Measurements from ENCODE around the gene TCOF1. TPM values are rescaled to one million over a fixed set of nuclear protein-coding genes. Genes with fewer than 3 reads are reported as not detected.

Gene TCOF1
- total and polyA plus RNA-seq, 2 donors (not counting 1 experiment from before 2014, with no cell fraction given), result 30.9 to 62.4 TPM

DNA sequence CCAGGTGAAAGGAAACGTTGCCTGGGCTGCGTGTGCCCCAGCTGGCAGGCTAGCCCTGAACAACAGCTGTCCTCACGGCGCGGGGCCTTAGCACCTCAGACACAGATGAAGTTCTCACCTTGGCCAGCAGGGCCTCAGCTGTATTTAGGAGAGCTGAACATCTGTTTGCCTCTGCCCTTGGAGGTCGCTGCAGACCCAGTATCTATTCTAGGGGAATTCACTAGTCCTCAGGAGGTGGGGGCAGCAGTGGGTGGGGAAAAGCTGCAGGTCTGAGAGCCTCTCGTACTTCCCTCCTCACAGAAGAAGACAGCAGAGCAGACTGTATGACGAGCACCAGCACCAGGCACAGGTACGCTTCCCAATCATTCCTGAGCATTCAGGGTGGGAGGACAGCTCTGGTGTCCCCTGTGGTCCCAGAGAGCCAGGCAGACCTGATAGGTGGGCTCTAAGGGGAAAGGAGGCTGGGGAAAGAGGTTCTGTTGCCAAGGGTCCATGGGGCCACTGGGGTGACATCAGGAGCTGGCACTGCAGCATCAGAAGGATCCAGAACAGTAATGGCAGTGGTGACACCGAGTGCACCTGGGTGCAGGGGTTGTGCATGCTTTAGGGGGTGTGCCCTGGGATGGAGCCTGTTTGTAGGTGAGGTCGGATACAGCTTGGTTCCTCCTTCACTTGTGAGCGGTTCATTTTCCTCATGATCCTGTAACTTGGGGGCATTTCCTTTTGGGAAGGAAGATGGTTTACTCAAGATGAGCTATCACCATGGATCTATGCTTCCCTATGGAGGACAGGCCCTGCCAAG is 41.4 kb downstream of the TCOF1 start:
- 59% methylated on average over 11 of the region's 12 CpGs for WGBS (ENCODE audit: insufficient coverage)
- Histone ChIP-seq H3K4me3 (ENCODE audit: control extremely low read depth in 1 of 5, extremely low read depth in 1 of 5, insufficient read depth in 1 of 5, low read depth in 2 of 5, low read length in 4 of 5) (no peak overlapping the region), H3K79me2 (ENCODE audit: control insufficient read depth, insufficient read depth, low read length) (no peaks in the 10 kb centered on the region), H2AFZ (ENCODE audit: insufficient read depth, low read depth, low read length, poor library complexity, severe bottlenecking) (no peak overlapping the region), H4K20me1 (ENCODE audit: control insufficient read depth, insufficient read depth, low read length, poor library complexity, severe bottlenecking) (peaks cover 87% of the 10 kb centered on the region), H3K27me3 (replicated peaks in 1 of 4; ENCODE audit: control extremely low read depth in 1 of 4, control insufficient read depth in 3 of 4, insufficient read depth in 4 of 4, low read length in 3 of 4) (no peaks in the 10 kb centered on the region), H3K9me3 (ENCODE audit: control extremely low read depth in 1 of 3, control insufficient read depth in 2 of 3, insufficient read depth in 1 of 3, low read length in 2 of 3) (no peaks in the 10 kb centered on the region), H3K4me1 (ENCODE audit: control insufficient read depth in 2 of 2, insufficient read depth in 2 of 2, low read length in 2 of 2) (peaks cover 3 to 33% of the 10 kb centered on the region in 2 donors), H3K36me3 (replicated peaks in 1 of 2; ENCODE audit: control extremely low read depth in 1 of 2, control insufficient read depth in 1 of 2, extremely low read depth in 1 of 2, insufficient read depth in 2 of 2, low read length in 1 of 2) (peaks cover 2 to 81% of the 10 kb centered on the region in 2 experiments), H3K9ac (ENCODE audit: low read length) (no peak overlapping the region), H3K27ac (ENCODE audit: low read length in 2 of 2) (peak overlapping the region; percentile 54 to 63), H3K4me2 (replicated peaks; ENCODE audit: low read depth, low read length, poor library complexity, severe bottlenecking) (peak overlapping the region; percentile 7)
- peak; percentile 83 for TF ChIP-seq CTCF (IDR thresholded peaks at IDR 0.05)
- TF ChIP-seq EZH2 (IDR thresholded peaks at IDR 0.05; ENCODE audit: borderline replicate concordance, insufficient read depth, low read depth, low read length, poor library complexity, severe bottlenecking), result no peak
- ChIA-PET CTCF (interaction anchor here (0.6 to 15.8 kb wide), 23 partner anchors 7 to 669 kb away, joined by 3 to 396 read pairs (median 4); partner anchors contain the start of genes CD74, PPARGC1B and RPS14), POLR2A (interaction anchor here (1.3 to 15.5 kb wide), 7 partner anchors 8 to 51 kb away, joined by 3 to 286 read pairs (median 13); partner anchors contain the start of genes CD74 and RPS14)
- DNase-seq, result peak; percentile 94
- H3K27me3 Mint-ChIP-seq, result no peaks in the 10 kb centered on the region
- peaks cover 49% of the 10 kb centered on the region for H3K4me1 Mint-ChIP-seq
- peak overlapping the region; percentile 88 for H3K27ac Mint-ChIP-seq
- no peaks in the 10 kb centered on the region for H3K9me3 Mint-ChIP-seq (ENCODE audit: insufficient read depth)
- intact Hi-C loops (cut with micrococcal nuclease), result loop anchor here (1.0 kb wide), 2 partner anchors 11 to 37 kb away; no protein-coding TSS in a partner anchor
- peak; percentile 67 for ATAC-seq (ENCODE audit: low read depth)
- H3K4me3 Mint-ChIP-seq, result peak overlapping the region; percentile 27
